Stomach (tissue), 9 donors: ENCODE data around the gene PSMB7. TPM values are rescaled to one million over a fixed set of nuclear protein-coding genes. Genes with fewer than 3 reads are reported as not detected.

Experiments used
- DNase-seq, 2 donors: peaks; one replicate each; pipeline versions ENCODE4 v3.0.0 to v3.0.0-alpha.2; 2013 to 2019
- H3K27ac ChIP-seq, 5 donors: fragments of 200-600 bp in 4 of 5; sonication (generic) in 4 of 5; one replicate each; pipeline ENCODE4 v1.5.1; 2013 to 2019; ENCODE audit warnings: mild to moderate bottlenecking in 1 of 5, moderate library complexity in 1 of 5
- H3K27me3 ChIP-seq, 3 donors: fragments of 200-600 bp; sonication (generic); one replicate each; pipeline ENCODE4 v1.5.1; 2017 to 2019; ENCODE audit warnings: mixed run types in 1 of 3
- H3K36me3 ChIP-seq, 4 donors: fragments of 200-600 bp; sonication (generic); 1 replicate in 3 of 4; 2 replicates in 1 of 4; pipeline ENCODE4 v1.5.1; 2016 to 2019
- H3K4me1 ChIP-seq, 4 donors: fragments of 200-600 bp; sonication (generic); one replicate each; pipeline ENCODE4 v1.5.1; 2016 to 2019
- H3K4me3 ChIP-seq, 4 donors: fragments of 200-600 bp; sonication (generic) in 3 of 4; one replicate each; pipeline ENCODE4 v1.5.1; 2016 to 2019; ENCODE audit warnings: mild to moderate bottlenecking in 1 of 4
- H3K9me3 ChIP-seq, 4 donors: fragments of 200-600 bp; sonication (generic); one replicate each; pipeline ENCODE4 v1.5.1; 2016 to 2019
- EP300 ChIP-seq: sonication (generic); formaldehyde crosslinking; IDR thresholded peaks from one replicate; pipeline ENCODE4 v1.6.1; 2017; ENCODE audit warnings: antibody characterized with exemption
- POLR2A ChIP-seq, 4 donors: fragments of 450-650 bp; IDR thresholded peaks; one replicate each; pipeline ENCODE4 v1.6.1; 2016; ENCODE audit warnings: antibody characterized with exemption in 4 of 4, control low read depth in 2 of 4, mild to moderate bottlenecking in 1 of 4, moderate library complexity in 1 of 4
- POLR2AphosphoS5 ChIP-seq, 3 donors: sonication (generic); formaldehyde crosslinking; IDR thresholded peaks; one replicate each; pipeline ENCODE4 v1.6.1; 2016; ENCODE audit warnings: antibody characterized with exemption in 3 of 3
- WGBS, 5 donors: extraction: QIAGEN DNeasy Blood & Tissue Kit in 3 of 5; methylation state at CpG; one replicate each; pipeline versions ENCODE4 v1.1.5 to v1.1.7; 2013 to 2018; 5-methylcytosine and 5-hydroxymethylcytosine counted together
- intact Hi-C: fragments of 100-400 bp; cut with DNase I; formaldehyde crosslinking; loops from one replicate; pipeline ENCODE4 v1.15.1; 2023; ENCODE audit warnings: low total_unique reads
- polyA plus RNA-seq, 3 donors: library from polyadenylated mRNA; stranded (reverse); fragments of 200-250 nt; gene quantifications; one replicate each; pipeline ENCODE4 v1.2.3, GENCODE V29; 2013
- total RNA-seq, 5 donors: library from RNA; depleted of rRNA; stranded (reverse); fragments of >200 nt; gene quantifications; one replicate each; pipeline versions ENCODE4 v1.1.0 to v1.2.3, GENCODE V29; 2014 to 2016
- TF ChIP-seq, protein P1 (sequence below), 7 experiments: fragments of 450-650 bp in 4 of 7; fragments of 200-600 bp in 3 of 7; sonication (generic) in 3 of 7; IDR thresholded peaks; one replicate each; pipeline ENCODE4 v1.5.1; 2016 to 2019; ENCODE audit warnings: antibody characterized with exemption in 7 of 7, control low read depth in 2 of 7, mild to moderate bottlenecking in 1 of 7
- donor health status: healthy with polysubstance abuse.
- donor health status: Bipolar disorder and iron deficiency.
- donor health status: healthy.

PSMB7 gene
- total and polyA plus RNA-seq, 8 donors: 4.9 to 213 (median 118) TPM

DNA sequence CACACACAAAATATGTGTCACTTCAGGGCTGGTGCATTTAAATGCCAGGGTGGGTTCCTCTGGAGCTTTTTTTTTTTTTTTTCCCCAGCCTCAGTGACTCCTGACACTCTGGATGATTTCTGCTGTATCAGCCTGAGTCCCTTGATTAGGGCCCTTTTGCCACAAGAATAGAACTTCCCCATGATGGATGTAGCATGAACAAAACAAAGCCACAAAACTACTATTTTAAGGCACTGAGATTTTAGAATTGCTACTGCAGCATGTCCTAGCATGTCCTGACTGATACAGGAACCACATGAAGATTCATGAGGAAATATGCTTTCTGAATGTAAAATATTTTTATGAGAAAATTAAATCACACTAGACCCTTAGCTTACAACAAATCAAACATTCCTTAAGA, 21.1 kb upstream of the PSMB7 start:
- Histone ChIP-seq H3K27ac (no peak overlapping the region), H3K27me3 (peaks cover 0 to 42% (median 0%) of the 10 kb centered on the region in 3 donors), H3K4me1 (no peaks in the 10 kb centered on the region), H3K9me3 (peaks cover 0 to 8% (median 5%) of the 10 kb centered on the region in 4 donors), H3K4me3 (no peak overlapping the region), H3K36me3 (no peaks in the 10 kb centered on the region)
- intact Hi-C loops: no loop called here
- TF ChIP-seq POLR2A (IDR thresholded peaks at IDR 0.05) (no peak), POLR2AphosphoS5 (IDR thresholded peaks at IDR 0.05) (no peak), EP300 (no peak)
- TF ChIP-seq, protein P1, sequence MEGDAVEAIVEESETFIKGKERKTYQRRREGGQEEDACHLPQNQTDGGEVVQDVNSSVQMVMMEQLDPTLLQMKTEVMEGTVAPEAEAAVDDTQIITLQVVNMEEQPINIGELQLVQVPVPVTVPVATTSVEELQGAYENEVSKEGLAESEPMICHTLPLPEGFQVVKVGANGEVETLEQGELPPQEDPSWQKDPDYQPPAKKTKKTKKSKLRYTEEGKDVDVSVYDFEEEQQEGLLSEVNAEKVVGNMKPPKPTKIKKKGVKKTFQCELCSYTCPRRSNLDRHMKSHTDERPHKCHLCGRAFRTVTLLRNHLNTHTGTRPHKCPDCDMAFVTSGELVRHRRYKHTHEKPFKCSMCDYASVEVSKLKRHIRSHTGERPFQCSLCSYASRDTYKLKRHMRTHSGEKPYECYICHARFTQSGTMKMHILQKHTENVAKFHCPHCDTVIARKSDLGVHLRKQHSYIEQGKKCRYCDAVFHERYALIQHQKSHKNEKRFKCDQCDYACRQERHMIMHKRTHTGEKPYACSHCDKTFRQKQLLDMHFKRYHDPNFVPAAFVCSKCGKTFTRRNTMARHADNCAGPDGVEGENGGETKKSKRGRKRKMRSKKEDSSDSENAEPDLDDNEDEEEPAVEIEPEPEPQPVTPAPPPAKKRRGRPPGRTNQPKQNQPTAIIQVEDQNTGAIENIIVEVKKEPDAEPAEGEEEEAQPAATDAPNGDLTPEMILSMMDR (IDR thresholded peaks at IDR 0.05): no peak
- no peak for DNase-seq

DNA sequence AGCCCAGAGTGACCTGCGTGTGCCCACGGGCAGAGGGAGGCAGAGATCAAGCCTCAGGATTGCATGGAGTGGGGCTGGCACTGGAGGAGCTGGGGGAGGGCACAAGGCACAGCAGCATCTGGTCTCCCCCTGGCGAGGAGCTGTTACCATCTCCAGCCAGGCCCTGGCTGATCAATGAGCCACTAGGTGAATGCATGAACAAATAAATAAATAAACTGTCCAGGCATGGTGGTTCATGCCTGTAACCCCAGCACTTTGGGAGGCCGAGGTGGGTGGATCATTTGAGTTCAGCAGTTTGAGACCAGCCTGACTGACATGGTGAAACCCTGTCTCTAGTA, 14.3 kb upstream of the PSMB7 start:
- no peak overlapping the region for H3K4me3 ChIP-seq
- intact Hi-C loops: no loop called here
- no peaks in the 10 kb centered on the region for H3K36me3 ChIP-seq
- H3K27ac ChIP-seq: no peak overlapping the region
- DNase-seq: no peak
- H3K27me3 ChIP-seq: peaks cover 0 to 12% (median 0%) of the 10 kb centered on the region in 3 donors
- H3K9me3 ChIP-seq: no peaks in the 10 kb centered on the region
- WGBS, 5 donors: 70 to 76% (median 73%) methylated on average over 4 of the region's 4 CpGs
- TF ChIP-seq POLR2A (IDR thresholded peaks at IDR 0.05) (no peak), POLR2AphosphoS5 (IDR thresholded peaks at IDR 0.05) (no peak), EP300 (no peak)
- TF ChIP-seq, protein P1 (IDR thresholded peaks at IDR 0.05): no peak
- H3K4me1 ChIP-seq: no peaks in the 10 kb centered on the region

DNA sequence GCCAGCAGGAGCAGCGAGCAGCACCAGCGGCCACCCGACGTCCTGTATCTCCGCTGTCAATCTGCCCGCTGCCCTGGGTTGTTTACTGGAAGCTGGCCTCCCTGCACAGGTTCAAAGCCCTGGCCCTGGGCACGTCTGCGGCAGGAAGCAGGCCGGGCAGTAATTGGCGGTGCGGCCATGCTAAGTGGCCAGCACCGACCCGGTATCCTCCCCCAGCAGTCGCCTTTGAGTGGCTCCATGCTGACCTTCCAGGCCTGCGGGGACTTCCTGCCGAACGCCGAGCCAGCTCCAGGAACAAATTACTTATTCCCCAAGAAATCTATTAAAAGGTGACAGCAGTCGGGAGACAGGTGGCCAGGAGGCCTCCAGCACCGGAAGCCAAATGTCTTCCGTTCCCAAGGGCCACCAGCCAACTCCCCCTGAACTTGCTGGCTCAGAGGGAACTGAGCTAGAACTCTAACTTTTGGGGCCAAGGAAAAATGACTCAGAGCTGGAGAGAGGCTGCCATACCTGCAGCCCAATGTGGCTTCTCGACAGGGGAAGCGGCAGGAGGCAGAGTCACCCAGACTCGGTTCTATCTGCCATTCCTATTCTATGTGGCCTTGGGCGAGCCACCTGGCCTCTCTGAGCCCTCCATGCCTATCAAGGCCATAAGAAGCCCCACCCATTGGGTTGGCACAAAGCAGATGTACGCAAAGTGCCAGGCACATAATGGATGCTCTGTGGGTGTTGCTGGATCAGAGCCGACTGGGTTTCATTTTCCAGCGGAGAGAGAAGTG, 13.7 kb upstream of the PSMB7 start:
- DNase-seq: no peak
- Histone ChIP-seq H3K27me3 (peaks cover 0 to 16% (median 0%) of the 10 kb centered on the region in 3 donors), H3K4me1 (no peaks in the 10 kb centered on the region), H3K27ac (no peak overlapping the region), H3K36me3 (no peaks in the 10 kb centered on the region), H3K9me3 (no peaks in the 10 kb centered on the region), H3K4me3 (no peak overlapping the region)
- WGBS, 5 donors: 68 to 77% (median 74%) methylated on average over 23 to 28 of the region's 28 CpGs
- intact Hi-C loops: no loop called here
- TF ChIP-seq POLR2A (IDR thresholded peaks at IDR 0.05): no peak
- TF ChIP-seq, protein P1 (IDR thresholded peaks at IDR 0.05): no peak
- no peak for TF ChIP-seq EP300
- no peak for TF ChIP-seq POLR2AphosphoS5 (IDR thresholded peaks at IDR 0.05)

DNA sequence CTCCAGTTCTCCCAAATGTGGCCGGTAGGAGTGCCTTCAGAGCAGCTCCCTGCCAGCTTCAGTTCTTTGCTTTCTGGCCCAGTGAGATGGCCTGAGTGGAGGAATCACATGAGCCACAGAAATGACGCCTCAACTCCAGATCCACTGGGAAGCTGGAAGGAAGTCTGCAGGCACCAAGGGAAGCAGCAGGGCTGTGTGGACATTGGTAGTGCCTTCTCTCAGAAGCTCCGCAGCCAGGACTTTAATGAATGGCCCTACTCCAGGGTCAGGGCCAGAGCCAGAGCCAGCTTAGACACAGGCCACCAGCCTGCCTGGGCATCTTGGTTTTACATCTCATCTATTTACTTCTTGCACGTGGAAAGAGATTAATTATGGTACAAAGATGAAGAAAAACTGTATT, 12.0 kb upstream of the PSMB7 start:
- Histone ChIP-seq H3K36me3 (no peaks in the 10 kb centered on the region), H3K4me1 (no peaks in the 10 kb centered on the region), H3K27ac (no peak overlapping the region), H3K4me3 (no peak overlapping the region), H3K9me3 (no peaks in the 10 kb centered on the region), H3K27me3 (peaks cover 0 to 9% (median 0%) of the 10 kb centered on the region in 3 donors)
- no peak for DNase-seq
- WGBS, 5 donors: 57 to 67% (median 64%) methylated on average over 4 of the region's 4 CpGs
- intact Hi-C loops: no loop called here
- TF ChIP-seq, protein P1 (IDR thresholded peaks at IDR 0.05): no peak
- TF ChIP-seq POLR2A (IDR thresholded peaks at IDR 0.05) (no peak), EP300 (no peak), POLR2AphosphoS5 (IDR thresholded peaks at IDR 0.05) (no peak)
